PC-9 (cell line): ENCODE measurements around the gene MYCL.

Experiments
- EZH2 ChIP-seq: fragments of 200-600 bp; sonication (generic); IDR thresholded peaks from 2 replicates; pipeline ENCODE4 v1.8.0; 2017; ENCODE audit warnings: antibody characterized with exemption, low read depth
- TF ChIP-seq, protein P1 (sequence below): fragments of 200-600 bp; sonication (generic); conservative IDR thresholded peaks from 2 replicates; pipeline ENCODE4 v1.6.1; 2017; ENCODE audit warnings: mixed run types, antibody characterized with exemption, mild to moderate bottlenecking, moderate library complexity

DNA sequence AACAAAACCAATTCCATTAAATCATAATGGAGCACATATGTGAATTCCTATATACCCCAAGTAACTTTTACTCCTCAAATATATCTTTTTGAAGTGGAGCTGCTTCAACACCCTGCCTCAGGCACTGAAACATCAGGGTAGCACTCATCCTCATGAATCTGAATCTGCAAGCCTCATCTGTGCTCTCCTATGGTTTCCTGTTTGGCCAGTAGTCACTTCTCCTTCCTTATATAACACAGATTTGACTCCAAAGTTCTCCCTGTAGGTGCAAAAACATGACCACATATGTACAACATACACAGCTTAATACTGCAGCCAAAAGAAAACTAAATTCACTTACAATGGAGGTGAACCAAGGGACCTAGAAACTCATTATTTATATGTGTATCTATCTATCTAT lies 25.6 kb downstream of the MYCL start:
- TF ChIP-seq, protein P1, sequence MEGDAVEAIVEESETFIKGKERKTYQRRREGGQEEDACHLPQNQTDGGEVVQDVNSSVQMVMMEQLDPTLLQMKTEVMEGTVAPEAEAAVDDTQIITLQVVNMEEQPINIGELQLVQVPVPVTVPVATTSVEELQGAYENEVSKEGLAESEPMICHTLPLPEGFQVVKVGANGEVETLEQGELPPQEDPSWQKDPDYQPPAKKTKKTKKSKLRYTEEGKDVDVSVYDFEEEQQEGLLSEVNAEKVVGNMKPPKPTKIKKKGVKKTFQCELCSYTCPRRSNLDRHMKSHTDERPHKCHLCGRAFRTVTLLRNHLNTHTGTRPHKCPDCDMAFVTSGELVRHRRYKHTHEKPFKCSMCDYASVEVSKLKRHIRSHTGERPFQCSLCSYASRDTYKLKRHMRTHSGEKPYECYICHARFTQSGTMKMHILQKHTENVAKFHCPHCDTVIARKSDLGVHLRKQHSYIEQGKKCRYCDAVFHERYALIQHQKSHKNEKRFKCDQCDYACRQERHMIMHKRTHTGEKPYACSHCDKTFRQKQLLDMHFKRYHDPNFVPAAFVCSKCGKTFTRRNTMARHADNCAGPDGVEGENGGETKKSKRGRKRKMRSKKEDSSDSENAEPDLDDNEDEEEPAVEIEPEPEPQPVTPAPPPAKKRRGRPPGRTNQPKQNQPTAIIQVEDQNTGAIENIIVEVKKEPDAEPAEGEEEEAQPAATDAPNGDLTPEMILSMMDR, result no peak
- no peak for TF ChIP-seq EZH2
